Measurements from ENCODE around the gene PRKAG2. TPM values are rescaled to one million over a fixed set of nuclear protein-coding genes. Genes with fewer than 3 reads are reported as not detected.
A peak's percentile ranks its signal among the peaks of the same experiment; 100 is the strongest.

PRKAG2 gene
- total RNA-seq, 1 donor from 2014 or later: 35.4 TPM

- intact Hi-C loops (cut with DNase I): no loop called here
- Histone ChIP-seq H3K9me3 (no peaks in the 10 kb centered on the region), H3K36me3 (no peaks in the 10 kb centered on the region), H3K27ac (no peak overlapping the region), H3K4me3 (no peak overlapping the region), H3K4me1 (peaks cover 18% of the 10 kb centered on the region), H3K27me3 (ENCODE audit: low read depth) (no peaks in the 10 kb centered on the region)
- DNase-seq (no peak), ATAC-seq (no peak)
- TF ChIP-seq, protein P1, sequence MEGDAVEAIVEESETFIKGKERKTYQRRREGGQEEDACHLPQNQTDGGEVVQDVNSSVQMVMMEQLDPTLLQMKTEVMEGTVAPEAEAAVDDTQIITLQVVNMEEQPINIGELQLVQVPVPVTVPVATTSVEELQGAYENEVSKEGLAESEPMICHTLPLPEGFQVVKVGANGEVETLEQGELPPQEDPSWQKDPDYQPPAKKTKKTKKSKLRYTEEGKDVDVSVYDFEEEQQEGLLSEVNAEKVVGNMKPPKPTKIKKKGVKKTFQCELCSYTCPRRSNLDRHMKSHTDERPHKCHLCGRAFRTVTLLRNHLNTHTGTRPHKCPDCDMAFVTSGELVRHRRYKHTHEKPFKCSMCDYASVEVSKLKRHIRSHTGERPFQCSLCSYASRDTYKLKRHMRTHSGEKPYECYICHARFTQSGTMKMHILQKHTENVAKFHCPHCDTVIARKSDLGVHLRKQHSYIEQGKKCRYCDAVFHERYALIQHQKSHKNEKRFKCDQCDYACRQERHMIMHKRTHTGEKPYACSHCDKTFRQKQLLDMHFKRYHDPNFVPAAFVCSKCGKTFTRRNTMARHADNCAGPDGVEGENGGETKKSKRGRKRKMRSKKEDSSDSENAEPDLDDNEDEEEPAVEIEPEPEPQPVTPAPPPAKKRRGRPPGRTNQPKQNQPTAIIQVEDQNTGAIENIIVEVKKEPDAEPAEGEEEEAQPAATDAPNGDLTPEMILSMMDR (IDR thresholded peaks at IDR 0.05): no peak
These were observed 154.4 kb downstream of the PRKAG2 start for GRCh38 chr7:151722533-151722932.

- Histone ChIP-seq H3K4me3 (no peak overlapping the region), H3K36me3 (no peaks in the 10 kb centered on the region), H3K27me3 (ENCODE audit: low read depth) (no peaks in the 10 kb centered on the region), H3K9me3 (no peaks in the 10 kb centered on the region), H3K4me1 (peaks cover 11% of the 10 kb centered on the region), H3K27ac (no peak overlapping the region)
- no peak for DNase-seq
- peak; percentile 35 to 51 for ATAC-seq
- intact Hi-C loops (cut with DNase I): no loop called here
- TF ChIP-seq, protein P1 (IDR thresholded peaks at IDR 0.05): no peak
These were observed 155.2 kb downstream of the PRKAG2 start for GRCh38 chr7:151721694-151722093.

- ATAC-seq: no peak
- H3K4me3 ChIP-seq: no peak overlapping the region
- DNase-seq: no peak
- no peak overlapping the region for H3K27ac ChIP-seq
- H3K36me3 ChIP-seq: no peaks in the 10 kb centered on the region
- H3K9me3 ChIP-seq: no peaks in the 10 kb centered on the region
- H3K4me1 ChIP-seq: peaks cover 11% of the 10 kb centered on the region
- H3K27me3 ChIP-seq (ENCODE audit: low read depth): no peaks in the 10 kb centered on the region
- intact Hi-C loops (cut with DNase I): no loop called here
- TF ChIP-seq, protein P1 (IDR thresholded peaks at IDR 0.05): no peak
These were observed 155.7 kb downstream of the PRKAG2 start for GRCh38 chr7:151721236-151721635.

- ATAC-seq (no peak), DNase-seq (no peak)
- peaks cover 11% of the 10 kb centered on the region for H3K4me1 ChIP-seq
- H3K9me3 ChIP-seq: no peaks in the 10 kb centered on the region
- TF ChIP-seq, protein P1 (IDR thresholded peaks at IDR 0.05): no peak
- intact Hi-C loops (cut with DNase I): no loop called here
- H3K4me3 ChIP-seq: no peak overlapping the region
- H3K27ac ChIP-seq: no peak overlapping the region
- H3K36me3 ChIP-seq: no peaks in the 10 kb centered on the region
- H3K27me3 ChIP-seq (ENCODE audit: low read depth): no peaks in the 10 kb centered on the region
These were observed 156.6 kb downstream of the PRKAG2 start for GRCh38 chr7:151720280-151720679.

DNA sequence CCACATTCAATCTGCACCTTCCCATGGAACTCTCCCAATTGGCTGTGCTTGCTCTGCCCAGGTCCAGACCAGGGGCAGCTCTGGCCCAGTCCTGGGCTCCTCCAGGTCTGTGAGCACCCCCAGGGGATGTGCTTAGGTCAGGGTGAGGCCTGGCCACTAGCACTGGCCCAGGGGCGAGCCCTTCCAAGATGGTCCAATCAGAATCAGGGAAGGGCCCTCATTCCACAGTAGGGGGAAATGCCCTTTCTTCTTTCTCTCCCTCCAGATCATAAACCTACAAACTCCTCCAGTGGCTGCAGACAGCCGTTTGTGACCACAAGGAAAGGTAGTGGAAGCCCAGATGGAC, 157.0 kb downstream of the PRKAG2 start:
- Histone ChIP-seq H3K9me3 (no peaks in the 10 kb centered on the region), H3K4me1 (peaks cover 11% of the 10 kb centered on the region), H3K36me3 (no peaks in the 10 kb centered on the region), H3K27ac (no peak overlapping the region), H3K27me3 (ENCODE audit: low read depth) (no peaks in the 10 kb centered on the region), H3K4me3 (no peak overlapping the region)
- no peak for DNase-seq
- TF ChIP-seq, protein P1 (IDR thresholded peaks at IDR 0.05): no peak
- intact Hi-C loops (cut with DNase I): no loop called here
- ATAC-seq: no peak

Data from lower lobe of right lung (tissue), 2 donors.